SK-N-SH treated with all-trans-retinoic acid at 6 μM for 48 hours (cell line): ENCODE measurements around the gene HEATR1.

ENCODE experiments used
- CSRNP3 ChIP-seq: fragments of 250-450 bp; sonication (Bioruptor Pico); IDR thresholded peaks from 2 replicates; pipeline ENCODE4 v1.5.1; 2021; ENCODE audit warnings: mild to moderate bottlenecking, moderate library complexity
- ESRRG ChIP-seq: fragments of 250-450 bp; sonication (Bioruptor Pico); IDR thresholded peaks from 2 replicates; pipeline ENCODE4 v1.6.1; 2021; ENCODE audit warnings: mild to moderate bottlenecking
- ISL1 ChIP-seq: fragments of 250-450 bp; sonication (Bioruptor Pico); IDR thresholded peaks from 2 replicates; pipeline ENCODE4 v2.1.2; 2022; ENCODE audit warnings: mild to moderate bottlenecking, moderate library complexity
- ZC3H10 ChIP-seq: fragments of 250-450 bp; sonication (Bioruptor Pico); IDR thresholded peaks from 2 replicates; pipeline ENCODE4 v1.5.1; 2021; ENCODE audit warnings: mild to moderate bottlenecking, moderate library complexity
- ZFP3 ChIP-seq: fragments of 250-450 bp; sonication (Bioruptor Pico); IDR thresholded peaks from 2 replicates; pipeline ENCODE4 v1.5.0; 2020; ENCODE audit warnings: mild to moderate bottlenecking, moderate library complexity

GRCh38 chr1:236548452-236548851 lies 55.9 kb downstream of the HEATR1 start:
- no peak for TF ChIP-seq ZFP3 (CRISPR knock-in tag)
- no peak for TF ChIP-seq CSRNP3 (CRISPR knock-in tag)
- no peak for TF ChIP-seq ESRRG (CRISPR knock-in tag)
- TF ChIP-seq ZC3H10 (CRISPR knock-in tag) = no peak
- no peak for TF ChIP-seq ISL1
